Measurements from ENCODE around the gene RELN.

The RELN gene

GRCh38 chr7:103889451-103889850, 100.0 kb downstream of the RELN start:
- DNase-seq, result no peak

GRCh38 chr7:103888603-103889153, 100.8 kb downstream of the RELN start:
- DNase-seq, result no peak

GRCh38 chr7:103887853-103888602, 101.4 kb downstream of the RELN start:
- no peak for DNase-seq

GRCh38 chr7:103887050-103887449, 102.4 kb downstream of the RELN start:
- no peak for DNase-seq

- no peak for DNase-seq
Measured at GRCh38 chr7:103879928-103880600, 109.4 kb downstream of the RELN start.

GRCh38 chr7:103879411-103879810, 110.0 kb downstream of the RELN start:
- DNase-seq, result no peak

GRCh38 chr7:103877565-103877964, 111.9 kb downstream of the RELN start:
- no peak for DNase-seq

GRCh38 chr7:103875718-103876117, 113.7 kb downstream of the RELN start:
- no peak for DNase-seq

- peak; percentile 41 for DNase-seq
Measured at GRCh38 chr7:103871473-103871872, 118.0 kb downstream of the RELN start.

- DNase-seq, result peak; percentile 94
Measured at GRCh38 chr7:103870664-103871063, 118.8 kb downstream of the RELN start.

GRCh38 chr7:103867874-103868273, 121.6 kb downstream of the RELN start:
- peak; percentile 59 for DNase-seq

GRCh38 chr7:103866919-103867318, 122.5 kb downstream of the RELN start:
- DNase-seq, result peak; percentile 84

GRCh38 chr7:103865442-103865841, 124.0 kb downstream of the RELN start:
- DNase-seq, result no peak

- no peak for DNase-seq
Measured at GRCh38 chr7:103862302-103863035, 127.0 kb downstream of the RELN start.

GRCh38 chr7:103859709-103860108, 129.7 kb downstream of the RELN start:
- DNase-seq, result no peak

GRCh38 chr7:103857435-103857834, 132.0 kb downstream of the RELN start:
- peak; percentile 94 for DNase-seq

- no peak for DNase-seq
Measured at GRCh38 chr7:103856929-103857328, 132.5 kb downstream of the RELN start.

GRCh38 chr7:103855671-103856070, 133.8 kb downstream of the RELN start:
- DNase-seq, result no peak

- DNase-seq, result no peak
Measured at GRCh38 chr7:103854611-103855010, 134.8 kb downstream of the RELN start.

- DNase-seq, result no peak
Measured at GRCh38 chr7:103851357-103851756, 138.1 kb downstream of the RELN start.

- no peak for DNase-seq
Measured at GRCh38 chr7:103843689-103844480, 145.6 kb downstream of the RELN start.

- DNase-seq, result no peak
Measured at GRCh38 chr7:103833401-103833800, 156.1 kb downstream of the RELN start.

- no peak for DNase-seq
Measured at GRCh38 chr7:103832438-103832837, 157.0 kb downstream of the RELN start.

All from NCI-H345 (cell line).